GM18909 (cell line): ENCODE results near the gene CFAP100.
A peak's percentile ranks its signal among the peaks of the same experiment; 100 is the strongest.

Experiments
- ATAC-seq: cut with Tn5 transposase; IDR thresholded peaks from one replicate; pipeline ENCODE4 v1.9.1; 2021; ENCODE audit warnings: mild to moderate bottlenecking; ENCODE audit not compliant: unreplicated experiment, poor library complexity

Gene CFAP100

GRCh38 chr3:126419886-126420786 lies 25.4 kb downstream of the CFAP100 start:
- no peak for ATAC-seq

- no peak for ATAC-seq
Measured at GRCh38 chr3:126421573-126422119, 26.9 kb downstream of the CFAP100 start.

- no peak for ATAC-seq
Measured at GRCh38 chr3:126422121-126422520, 27.4 kb downstream of the CFAP100 start.

DNA sequence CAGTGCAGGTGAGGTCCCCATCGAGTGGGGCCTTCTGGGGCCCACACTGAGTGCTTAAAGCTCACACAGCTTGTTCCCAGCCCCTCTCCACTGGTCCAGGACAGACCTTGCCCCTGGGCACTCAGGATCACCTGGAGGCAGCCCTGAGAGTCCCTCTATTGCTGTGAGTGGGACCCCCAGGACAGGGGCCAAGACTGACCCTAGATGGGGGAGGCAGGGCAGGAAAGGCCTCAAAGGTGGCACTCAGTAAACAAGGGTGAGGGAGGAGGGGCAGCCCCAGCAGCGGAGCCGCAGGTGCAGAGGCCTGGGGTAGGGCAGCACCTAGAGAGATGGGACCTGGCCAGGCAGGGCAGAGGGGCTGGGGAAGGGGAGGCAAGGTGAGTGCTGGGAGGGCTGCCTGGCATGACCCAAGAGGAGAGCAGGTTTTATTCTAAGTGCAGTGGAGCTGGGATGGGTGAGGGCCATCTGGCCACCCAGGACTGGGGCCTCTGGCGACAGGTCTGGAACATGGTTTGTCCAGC lies 27.9 kb downstream of the CFAP100 start:
- ATAC-seq = no peak

GRCh38 chr3:126423191-126424038 lies 28.7 kb downstream of the CFAP100 start:
- no peak for ATAC-seq

- ATAC-seq = no peak
Measured at GRCh38 chr3:126424039-126424717, 29.5 kb downstream of the CFAP100 start.

- no peak for ATAC-seq
Measured at GRCh38 chr3:126424751-126425150, 30.0 kb downstream of the CFAP100 start.

GRCh38 chr3:126431103-126431534 lies 36.4 kb downstream of the CFAP100 start:
- peak; percentile 63 for ATAC-seq

- ATAC-seq = no peak
Measured at GRCh38 chr3:126432361-126433104, 37.8 kb downstream of the CFAP100 start.

DNA sequence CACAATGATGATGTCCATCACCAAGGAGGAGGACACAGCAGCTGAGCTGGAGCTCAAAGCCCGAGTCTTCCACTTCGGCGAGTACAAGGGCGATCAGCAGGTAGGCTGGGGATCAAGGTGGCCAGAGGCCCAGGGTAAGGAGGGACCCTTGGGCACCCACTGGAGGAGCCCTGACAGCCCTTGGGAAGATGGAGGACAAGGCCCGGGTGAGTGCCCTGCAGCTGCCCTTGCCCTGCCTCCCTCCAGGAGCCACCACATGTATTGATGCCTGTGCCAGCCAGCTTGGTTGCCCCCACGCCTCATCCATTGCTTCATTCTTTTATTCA lies 38.4 kb downstream of the CFAP100 start:
- ATAC-seq = no peak

DNA sequence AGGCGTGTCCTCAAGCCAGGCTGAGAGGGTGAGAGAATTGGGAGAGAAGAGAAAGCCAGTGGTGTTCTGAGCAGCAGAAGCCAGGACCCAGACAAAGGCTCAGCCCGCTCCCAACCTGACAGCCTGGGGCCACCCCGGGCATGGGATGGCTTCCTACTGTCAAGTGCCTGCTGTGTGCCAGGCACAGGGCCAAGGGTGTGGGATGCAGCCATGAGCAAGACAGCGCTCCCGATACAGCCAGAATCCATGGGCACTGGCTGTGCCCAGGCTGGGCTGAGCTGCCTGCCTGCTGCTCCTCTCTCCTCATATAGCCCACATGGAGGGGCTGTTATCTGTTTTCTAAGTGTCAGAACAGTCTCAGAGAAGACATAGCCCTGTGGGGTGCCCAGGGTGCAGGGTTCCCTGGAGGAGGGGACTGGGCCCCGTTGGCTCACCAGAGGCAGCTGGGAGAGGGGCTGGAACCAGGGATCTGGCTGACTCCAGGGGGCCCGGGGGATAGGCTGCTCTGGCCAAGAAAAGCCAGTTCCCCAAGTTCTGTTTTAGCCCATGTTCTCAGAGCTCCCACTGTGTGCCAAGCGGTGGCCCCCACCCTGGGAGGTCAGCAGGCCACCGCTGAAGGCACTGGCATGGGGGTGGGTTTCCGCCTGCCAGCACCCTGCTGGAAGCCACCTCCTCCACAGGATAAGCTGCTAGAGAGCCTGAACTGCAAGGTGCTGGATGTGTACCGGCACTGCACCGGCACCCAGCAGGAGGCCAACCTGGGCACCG lies 39.0 kb downstream of the CFAP100 start:
- ATAC-seq = no peak

GRCh38 chr3:126434264-126434590 lies 39.5 kb downstream of the CFAP100 start:
- ATAC-seq = no peak

GRCh38 chr3:126434931-126435411 lies 40.3 kb downstream of the CFAP100 start:
- no peak for ATAC-seq

- ATAC-seq = no peak
Measured at GRCh38 chr3:126435456-126436315, 41.0 kb downstream of the CFAP100 start.

DNA sequence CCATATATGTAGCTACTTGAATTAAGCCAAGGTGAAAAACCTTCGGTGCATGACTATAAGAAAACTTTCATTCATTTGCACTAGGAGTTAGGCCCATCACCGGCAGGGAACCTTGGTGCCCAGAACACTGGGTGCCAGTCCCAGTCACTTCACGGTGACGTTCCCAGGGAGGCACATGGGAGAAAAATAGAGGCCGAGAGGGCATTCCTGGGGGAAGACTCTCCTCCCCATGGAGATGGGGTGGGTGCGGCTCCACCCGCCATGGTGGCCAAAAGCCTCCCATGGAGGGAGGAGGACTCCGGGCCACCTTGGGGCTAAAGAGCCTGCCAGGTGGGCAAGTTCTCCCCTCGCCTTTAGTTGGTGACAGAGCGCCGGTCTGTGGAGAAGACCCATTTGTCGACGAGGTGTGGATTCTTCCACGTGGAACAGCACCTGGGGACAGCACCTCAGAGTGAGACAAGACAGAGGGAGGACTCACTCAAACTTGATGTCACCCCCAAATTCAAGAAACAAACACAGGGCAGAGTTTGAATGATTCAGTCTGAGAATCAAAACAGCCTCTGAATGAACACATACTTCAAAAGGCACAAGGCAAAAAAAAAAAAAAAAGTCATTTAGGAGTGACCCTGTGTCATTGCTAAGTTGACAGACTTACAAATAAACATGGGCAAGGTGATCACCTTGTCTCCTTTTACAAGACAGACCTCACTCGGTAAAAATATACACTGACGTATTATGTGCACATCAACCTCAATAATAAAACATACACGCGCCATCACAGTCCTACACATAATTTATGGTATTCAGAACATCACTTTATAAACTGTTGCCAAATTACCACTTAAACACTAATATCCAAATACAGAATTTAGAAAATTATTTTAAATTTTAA lies 42.4 kb downstream of the CFAP100 start:
- no peak for ATAC-seq

- ATAC-seq = no peak
Measured at GRCh38 chr3:126438186-126438585, 43.5 kb downstream of the CFAP100 start.

GRCh38 chr3:126438746-126439145 lies 44.0 kb downstream of the CFAP100 start:
- no peak for ATAC-seq
